Choroid plexus epithelial cell (primary cell): ENCODE measurements around the gene SLC16A3.

Experiments used
- DNase-seq: peaks from one replicate; pipeline ENCODE4 v3.0.0-alpha.2; 2010; ENCODE audit warnings: low read depth
- H3K4me3 ChIP-seq: 2 replicates; pipeline ENCODE4 v1.5.1; 2011; ENCODE audit warnings: low read depth, mild to moderate bottlenecking, control low read depth, low read length, moderate library complexity
- CTCF ChIP-seq: conservative IDR thresholded peaks from 2 replicates; pipeline ENCODE4 v1.5.1; 2011; ENCODE audit warnings: low read depth, mild to moderate bottlenecking, control low read depth, inconsistent platforms, low read length, moderate library complexity

SLC16A3 gene

GRCh38 chr17:82262344-82262743, 33.5 kb downstream of the SLC16A3 start:
- H3K4me3 ChIP-seq = no peak overlapping the region
- DNase-seq = no peak
- no peak for TF ChIP-seq CTCF

GRCh38 chr17:82263641-82264040, 34.8 kb downstream of the SLC16A3 start:
- no peak overlapping the region for H3K4me3 ChIP-seq
- no peak for TF ChIP-seq CTCF
- no peak for DNase-seq

- H3K4me3 ChIP-seq = no peak overlapping the region
- no peak for TF ChIP-seq CTCF
Observed at GRCh38 chr17:82266142-82266541, 37.3 kb downstream of the SLC16A3 start.

GRCh38 chr17:82267575-82268379, 38.9 kb downstream of the SLC16A3 start:
- no peak for TF ChIP-seq CTCF
- peak overlapping the region; percentile 35 for H3K4me3 ChIP-seq
- peak; percentile 98 for DNase-seq

More at GRCh38 chr17:82266142-82266541, 37.3 kb downstream of the SLC16A3 start:
- no peak for DNase-seq

- TF ChIP-seq CTCF = no peak
- H3K4me3 ChIP-seq = no peak overlapping the region
- peak; percentile 53 for DNase-seq
Observed at GRCh38 chr17:82269138-82269881, 40.5 kb downstream of the SLC16A3 start.

GRCh38 chr17:82269882-82270500, 41.1 kb downstream of the SLC16A3 start:
- no peak overlapping the region for H3K4me3 ChIP-seq
- no peak for TF ChIP-seq CTCF

More at GRCh38 chr17:82269882-82270500, 41.1 kb downstream of the SLC16A3 start:
- no peak for DNase-seq
